SK-N-SH (cell line): ENCODE results near the gene TP53I3. TPM values are rescaled to one million over a fixed set of nuclear protein-coding genes. Genes with fewer than 3 reads are reported as not detected.

ENCODE experiments used
- EZH2phosphoT487 ChIP-seq: fragments of 200-600 bp; sonication (generic); IDR thresholded peaks from 2 replicates; pipeline ENCODE4 v1.6.1; 2017; ENCODE audit warnings: low read depth, mixed run types, mild to moderate bottlenecking, antibody characterized with exemption, moderate library complexity, borderline replicate concordance
- FOSL2 ChIP-seq: IDR thresholded peaks from 2 replicates; pipeline ENCODE4 v1.4.0; 2012; ENCODE audit warnings: low read depth, mild to moderate bottlenecking, moderate library complexity, borderline replicate concordance
- FOXM1 ChIP-seq: IDR thresholded peaks from 2 replicates; pipeline ENCODE4 v1.4.0; 2012; ENCODE audit warnings: low read depth, mild to moderate bottlenecking
- GABPA ChIP-seq: IDR thresholded peaks from 2 replicates; pipeline ENCODE4 v1.4.0; 2012; ENCODE audit warnings: low read depth, mild to moderate bottlenecking
- GATA2 ChIP-seq: sonication (generic); formaldehyde crosslinking; IDR thresholded peaks from 2 replicates; pipeline ENCODE4 v1.5.0; 2020; ENCODE audit warnings: mild to moderate bottlenecking, missing genetic modification reagents
- JUND ChIP-seq: IDR thresholded peaks from 2 replicates; pipeline ENCODE4 v1.4.0; 2012
- MXI1 ChIP-seq: IDR thresholded peaks from 2 replicates; pipeline ENCODE4 v1.6.1; 2012; ENCODE audit warnings: mild to moderate bottlenecking, low read depth, low read length, improper control_type of control experiment
- NFIC ChIP-seq: IDR thresholded peaks from 2 replicates; pipeline ENCODE4 v1.4.0; 2012; ENCODE audit warnings: borderline replicate concordance
- NRF1 ChIP-seq: IDR thresholded peaks from 2 replicates; pipeline ENCODE4 v1.6.1; 2012; ENCODE audit warnings: low read depth, mild to moderate bottlenecking, low read length
- POLR2AphosphoS5 ChIP-seq: IDR thresholded peaks from 2 replicates; pipeline ENCODE4 v1.6.1; 2012; ENCODE audit warnings: low read depth, low read length
- RAD21 ChIP-seq: IDR thresholded peaks from 2 replicates; pipeline ENCODE4 v1.6.1; 2012; ENCODE audit warnings: mild to moderate bottlenecking, low read length
- RFX5 ChIP-seq: IDR thresholded peaks from 2 replicates; pipeline ENCODE4 v1.6.1; 2012; ENCODE audit warnings: mild to moderate bottlenecking, improper control_type of control experiment, low read length
- RXRA ChIP-seq: IDR thresholded peaks from 2 replicates; pipeline ENCODE4 v1.4.0; 2012; ENCODE audit warnings: low read depth, mild to moderate bottlenecking, borderline replicate concordance
- SIN3A ChIP-seq: IDR thresholded peaks from 2 replicates; pipeline ENCODE4 v1.6.1; 2012; ENCODE audit warnings: low read depth, mild to moderate bottlenecking, low read length, moderate library complexity, borderline replicate concordance
- SMC3 ChIP-seq: IDR thresholded peaks from 2 replicates; pipeline ENCODE4 v1.6.1; 2012; ENCODE audit warnings: low read depth, low read length, improper control_type of control experiment
- TAF1 ChIP-seq: IDR thresholded peaks from 2 replicates; pipeline ENCODE4 v1.6.1; 2012; ENCODE audit warnings: low read depth, mild to moderate bottlenecking, low read length, moderate library complexity, borderline replicate concordance
- TCF12 ChIP-seq: IDR thresholded peaks from 2 replicates; pipeline ENCODE4 v1.4.0; 2012
- polyA plus RNA-seq, 3 experiments: library from polyadenylated mRNA; depleted of rRNA; stranded (reverse); fragments of >200 nt; gene quantifications; 2 replicates each; pipeline ENCODE4 v1.2.3, GENCODE V29; 2012
- TF ChIP-seq, protein P1 (sequence below): fragments of 150-350 bp; IDR thresholded peaks from 2 replicates; pipeline ENCODE4 v1.6.1; 2016; ENCODE audit warnings: mild to moderate bottlenecking, low read depth, low read length
- TF ChIP-seq, protein P2 (sequence below): IDR thresholded peaks from 2 replicates; pipeline ENCODE4; 2012
- TF ChIP-seq, protein P3 (sequence below): IDR thresholded peaks from 2 replicates; pipeline ENCODE4 v1.4.0; 2012; ENCODE audit warnings: low read depth
- TF ChIP-seq, protein P4 (sequence below): IDR thresholded peaks from 2 replicates; pipeline ENCODE4 v1.6.1; 2012; ENCODE audit warnings: mild to moderate bottlenecking, low read depth, low read length, moderate library complexity

The TP53I3 gene
- polyA plus RNA-seq, 1 of the 3 experiments (the other 2 are of a cell fraction): 110 TPM

DNA sequence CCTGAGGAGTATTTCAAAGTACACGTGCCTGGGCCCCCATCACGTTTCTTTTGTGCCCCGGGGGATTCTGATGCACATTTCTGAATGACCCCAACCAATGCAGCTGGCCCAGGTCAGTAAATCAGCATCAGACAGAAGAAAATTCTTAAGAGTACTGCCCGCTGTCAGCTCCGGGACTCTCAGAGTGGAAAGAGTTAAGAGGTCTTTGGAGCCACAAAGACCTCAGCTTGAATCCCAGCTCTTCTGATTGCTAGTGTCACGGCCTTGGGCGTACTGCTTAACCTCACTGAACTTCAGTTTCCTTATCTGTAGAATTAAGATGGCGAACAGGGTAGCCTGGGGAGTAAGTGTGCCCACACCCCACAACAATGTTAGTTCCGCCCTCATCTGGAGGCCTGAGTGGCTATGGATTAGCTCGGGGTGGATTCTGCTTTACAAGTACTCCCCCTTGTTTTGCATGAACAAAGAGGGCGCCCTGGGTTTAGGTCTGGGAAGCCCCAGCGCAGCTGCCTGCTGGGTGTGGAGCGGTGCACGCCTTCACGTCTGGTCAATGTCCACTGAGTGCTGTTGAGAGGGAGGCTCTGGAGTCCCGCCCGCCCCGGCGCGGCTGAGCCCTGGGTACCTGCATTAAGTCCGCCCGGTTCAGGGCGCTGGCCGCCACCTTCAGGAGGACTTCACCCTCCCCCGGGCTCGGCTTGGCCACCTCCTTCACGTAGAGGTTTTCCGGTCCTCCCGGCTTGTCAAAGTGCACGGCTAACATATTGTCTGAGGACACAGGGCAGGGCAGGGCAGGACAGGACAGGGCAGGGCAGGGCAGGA lies 858 bp downstream of the TP53I3 start (continued):
- TF ChIP-seq NRF1 (0 out of 2 replicates have a peak, but pooled peaks have one; percentile 24), TAF1 (peak; percentile 64), FOXM1 (no peak), NFIC (no peak), TCF12 (peak; percentile 65), RAD21 (peak; percentile 45), MXI1 (0 out of 2 replicates have a peak, but pooled peaks have one; percentile 63), GATA2 (CRISPR knock-in tag) (peak; percentile 38), FOSL2 (no peak), SMC3 (no peak), GABPA (0 out of 2 replicates have a peak, but pooled peaks have one; percentile 12), RXRA (no peak), POLR2AphosphoS5 (no peak; the same call in none of the 2 replicates), JUND (no peak), EZH2phosphoT487 (no peak), SIN3A (peak; percentile 67; the same call in 1 of the 2 replicates), RFX5 (no peak)
- TF ChIP-seq, protein P1, sequence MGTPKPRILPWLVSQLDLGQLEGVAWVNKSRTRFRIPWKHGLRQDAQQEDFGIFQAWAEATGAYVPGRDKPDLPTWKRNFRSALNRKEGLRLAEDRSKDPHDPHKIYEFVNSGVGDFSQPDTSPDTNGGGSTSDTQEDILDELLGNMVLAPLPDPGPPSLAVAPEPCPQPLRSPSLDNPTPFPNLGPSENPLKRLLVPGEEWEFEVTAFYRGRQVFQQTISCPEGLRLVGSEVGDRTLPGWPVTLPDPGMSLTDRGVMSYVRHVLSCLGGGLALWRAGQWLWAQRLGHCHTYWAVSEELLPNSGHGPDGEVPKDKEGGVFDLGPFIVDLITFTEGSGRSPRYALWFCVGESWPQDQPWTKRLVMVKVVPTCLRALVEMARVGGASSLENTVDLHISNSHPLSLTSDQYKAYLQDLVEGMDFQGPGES: no peak
- TF ChIP-seq, protein P2, sequence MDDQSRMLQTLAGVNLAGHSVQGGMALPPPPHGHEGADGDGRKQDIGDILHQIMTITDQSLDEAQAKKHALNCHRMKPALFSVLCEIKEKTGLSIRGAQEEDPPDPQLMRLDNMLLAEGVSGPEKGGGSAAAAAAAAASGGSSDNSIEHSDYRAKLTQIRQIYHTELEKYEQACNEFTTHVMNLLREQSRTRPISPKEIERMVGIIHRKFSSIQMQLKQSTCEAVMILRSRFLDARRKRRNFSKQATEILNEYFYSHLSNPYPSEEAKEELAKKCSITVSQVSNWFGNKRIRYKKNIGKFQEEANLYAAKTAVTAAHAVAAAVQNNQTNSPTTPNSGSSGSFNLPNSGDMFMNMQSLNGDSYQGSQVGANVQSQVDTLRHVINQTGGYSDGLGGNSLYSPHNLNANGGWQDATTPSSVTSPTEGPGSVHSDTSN: no peak; the same call in 1 of the 2 replicates
- TF ChIP-seq, protein P3, sequence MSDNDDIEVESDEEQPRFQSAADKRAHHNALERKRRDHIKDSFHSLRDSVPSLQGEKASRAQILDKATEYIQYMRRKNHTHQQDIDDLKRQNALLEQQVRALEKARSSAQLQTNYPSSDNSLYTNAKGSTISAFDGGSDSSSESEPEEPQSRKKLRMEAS: peak; percentile 49
- TF ChIP-seq, protein P4, sequence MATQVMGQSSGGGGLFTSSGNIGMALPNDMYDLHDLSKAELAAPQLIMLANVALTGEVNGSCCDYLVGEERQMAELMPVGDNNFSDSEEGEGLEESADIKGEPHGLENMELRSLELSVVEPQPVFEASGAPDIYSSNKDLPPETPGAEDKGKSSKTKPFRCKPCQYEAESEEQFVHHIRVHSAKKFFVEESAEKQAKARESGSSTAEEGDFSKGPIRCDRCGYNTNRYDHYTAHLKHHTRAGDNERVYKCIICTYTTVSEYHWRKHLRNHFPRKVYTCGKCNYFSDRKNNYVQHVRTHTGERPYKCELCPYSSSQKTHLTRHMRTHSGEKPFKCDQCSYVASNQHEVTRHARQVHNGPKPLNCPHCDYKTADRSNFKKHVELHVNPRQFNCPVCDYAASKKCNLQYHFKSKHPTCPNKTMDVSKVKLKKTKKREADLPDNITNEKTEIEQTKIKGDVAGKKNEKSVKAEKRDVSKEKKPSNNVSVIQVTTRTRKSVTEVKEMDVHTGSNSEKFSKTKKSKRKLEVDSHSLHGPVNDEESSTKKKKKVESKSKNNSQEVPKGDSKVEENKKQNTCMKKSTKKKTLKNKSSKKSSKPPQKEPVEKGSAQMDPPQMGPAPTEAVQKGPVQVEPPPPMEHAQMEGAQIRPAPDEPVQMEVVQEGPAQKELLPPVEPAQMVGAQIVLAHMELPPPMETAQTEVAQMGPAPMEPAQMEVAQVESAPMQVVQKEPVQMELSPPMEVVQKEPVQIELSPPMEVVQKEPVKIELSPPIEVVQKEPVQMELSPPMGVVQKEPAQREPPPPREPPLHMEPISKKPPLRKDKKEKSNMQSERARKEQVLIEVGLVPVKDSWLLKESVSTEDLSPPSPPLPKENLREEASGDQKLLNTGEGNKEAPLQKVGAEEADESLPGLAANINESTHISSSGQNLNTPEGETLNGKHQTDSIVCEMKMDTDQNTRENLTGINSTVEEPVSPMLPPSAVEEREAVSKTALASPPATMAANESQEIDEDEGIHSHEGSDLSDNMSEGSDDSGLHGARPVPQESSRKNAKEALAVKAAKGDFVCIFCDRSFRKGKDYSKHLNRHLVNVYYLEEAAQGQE: no peak
